Measurements from ENCODE around the gene DNAJB6. TPM values are rescaled to one million over a fixed set of nuclear protein-coding genes. Genes with fewer than 3 reads are reported as not detected.

DNAJB6 gene
- total and polyA plus RNA-seq, 2 of the 4 experiments (the other 2 are of a cell fraction): 93.4 to 165 TPM

GRCh38 chr7:157408258-157409101 is 71.7 kb downstream of the DNAJB6 start:
- no peak overlapping the region for H3K56ac ChIP-seq (ENCODE audit: extremely low read depth, insufficient read depth, low read length)
- H2BK120ac ChIP-seq (ENCODE audit: low read depth, low read length): no peak overlapping the region
- H2BK20ac ChIP-seq (ENCODE audit: low read depth, low read length): no peak overlapping the region
- intact Hi-C loops (cut with micrococcal nuclease): no loop called here
- H3K27ac ChIP-seq (ENCODE audit: insufficient read depth, low read length): no peak overlapping the region
- no TSS peak for BruUV-seq (replicated peaks)
- POLR2A ChIA-PET (ENCODE audit: unreplicated experiment): no interaction called here
- no peak overlapping the region for H3K4ac ChIP-seq (ENCODE audit: low read depth, low read length)
- H2AK9ac ChIP-seq (replicated peaks; ENCODE audit: low read depth, low read length, poor library complexity): no peak overlapping the region
- H2BK15ac ChIP-seq (ENCODE audit: low read depth, low read length): no peak overlapping the region
- H3K9me3 ChIP-seq (ENCODE audit: control insufficient read depth, insufficient read depth, low read length): no peaks in the 10 kb centered on the region
- H2AK5ac ChIP-seq (ENCODE audit: low read depth, low read length): no peak overlapping the region
- CTCF ChIA-PET: no interaction called here
- no peak overlapping the region for H3K4me3 ChIP-seq (ENCODE audit: insufficient read depth, low read depth, low read length)
- H3K4me1 ChIP-seq (ENCODE audit: control insufficient read depth, insufficient read depth, low read length): peaks cover 18% of the 10 kb centered on the region
- no peak overlapping the region for H4K91ac ChIP-seq (ENCODE audit: insufficient read depth, low read depth, low read length)
- no peak overlapping the region for H4K8ac ChIP-seq (ENCODE audit: low read depth in 2 of 2, low read length in 2 of 2)
- peaks cover 10 to 65% of the 10 kb centered on the region in 2 experiments; a peak in 3 of 4 replicates for H3K79me1 ChIP-seq (ENCODE audit: low read depth in 1 of 2, low read length in 2 of 2)
- no peak overlapping the region for H3K23ac ChIP-seq (ENCODE audit: low read depth, low read length)
- H4K20me1 ChIP-seq (ENCODE audit: insufficient read depth, low read length): peaks cover 67% of the 10 kb centered on the region
- in situ Hi-C loops (cut with MboI; ENCODE audit: low sequenced_read_pairs): no loop called here
- DNase-seq: no peak
- H3K14ac ChIP-seq (replicated peaks; ENCODE audit: low read depth, low read length): no peak overlapping the region
- no peak overlapping the region for H3K9ac ChIP-seq (ENCODE audit: low read depth, low read length)
- no peaks in the 10 kb centered on the region for H3K27me3 ChIP-seq (ENCODE audit: control insufficient read depth, insufficient read depth, low read length)
- H3K9me1 ChIP-seq (ENCODE audit: insufficient read depth, low read length): peaks cover 15% of the 10 kb centered on the region
- no peak for TF ChIP-seq MAFK (IDR thresholded peaks at IDR 0.05; ENCODE audit: low read depth, low read length)
- no peak for TF ChIP-seq CEBPB (IDR thresholded peaks at IDR 0.05; ENCODE audit: low read depth, low read length)
- no peak for TF ChIP-seq MXI1 (IDR thresholded peaks at IDR 0.05; ENCODE audit: borderline replicate concordance, low read depth, low read length)
- no peak for TF ChIP-seq RAD21 (IDR thresholded peaks at IDR 0.05; ENCODE audit: low read length)
- TF ChIP-seq POLR2A (IDR thresholded peaks at IDR 0.05; ENCODE audit: low read depth, low read length): no peak
- no peak for TF ChIP-seq SMC3 (IDR thresholded peaks at IDR 0.05; ENCODE audit: low read depth, low read length)
- no peak for TF ChIP-seq RFX5 (IDR thresholded peaks at IDR 0.05; ENCODE audit: low read depth, low read length)
- TF ChIP-seq ELK1 (IDR thresholded peaks at IDR 0.05; ENCODE audit: borderline replicate concordance, low read depth, low read length): no peak
- WGBS, 2 experiments (ENCODE audit: extremely low coverage in 2 of 2, insufficient read length in 1 of 2): 94% methylated on average over 10 of the region's 29 CpGs; no CpG with 5 or more reads in 1 of the 2 experiments
- no peak for ATAC-seq (ENCODE audit: low read depth)
- peaks cover 30% of the 10 kb centered on the region for H3K36me3 ChIP-seq (ENCODE audit: control insufficient read depth, insufficient read depth, low read length)
- H3K18ac ChIP-seq (ENCODE audit: low read depth, low read length): no peak overlapping the region
- no peak overlapping the region for H3K4me2 ChIP-seq (ENCODE audit: low read depth, low read length)
- H4K5ac ChIP-seq (ENCODE audit: low read depth, low read length): no peak overlapping the region
- H2BK5ac ChIP-seq (ENCODE audit: low read depth, low read length, poor library complexity, severe bottlenecking): no peak overlapping the region
- no peak overlapping the region for H2AFZ ChIP-seq (replicated peaks; ENCODE audit: low read length, poor library complexity)
- dilution Hi-C loops (cut with HindIII; ENCODE audit: low sequenced_read_pairs, unreplicated experiment): no loop called here

Measured in IMR-90 (cell line).